Stimulated activated CD4-positive, alpha-beta T cell treated with anti-CD3 and anti-CD28 coated beads, Interleukin-1b, Interleukin-23, amount 100 ng/mL, for 4 hours (primary cell): ENCODE results near the gene RAB44.
"Not testable (repeated sequence)": the region's sequence is repeated elsewhere in the genome, so short reads cannot be mapped to it uniquely, and the experiment has no call there.

Experiments
- DNase-seq, 2 donors: peaks; one replicate each; pipeline ENCODE4 v3.0.0-alpha.2; 2020; ENCODE audit warnings: low read depth in 2 of 2

Gene RAB44

GRCh38 chr6:36713846-36714245, 16.2 kb downstream of the RAB44 start:
- no peak for DNase-seq

DNA sequence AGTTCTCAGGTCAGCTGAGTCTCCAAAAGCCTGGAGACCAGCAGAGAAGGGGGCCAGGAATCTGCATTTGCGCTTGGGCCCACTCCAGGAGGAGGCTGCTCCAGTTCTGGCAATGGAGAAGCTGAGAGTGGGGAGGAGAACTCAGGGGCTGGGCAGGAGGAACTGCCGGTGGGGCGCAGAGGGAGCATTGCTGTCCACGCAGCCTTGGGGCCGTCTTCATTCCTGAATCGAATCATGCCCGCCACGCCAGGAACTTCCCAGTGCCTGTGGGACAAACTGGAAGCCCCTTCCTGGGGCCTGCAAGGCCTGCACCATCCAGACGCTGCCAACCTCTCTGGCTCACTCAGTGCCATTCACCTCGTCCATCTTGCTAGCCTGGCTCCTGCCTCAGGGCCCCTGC, 16.9 kb downstream of the RAB44 start:
- DNase-seq: no peak

- no peak for DNase-seq
Measured at GRCh38 chr6:36715469-36715868, 17.8 kb downstream of the RAB44 start.

DNA sequence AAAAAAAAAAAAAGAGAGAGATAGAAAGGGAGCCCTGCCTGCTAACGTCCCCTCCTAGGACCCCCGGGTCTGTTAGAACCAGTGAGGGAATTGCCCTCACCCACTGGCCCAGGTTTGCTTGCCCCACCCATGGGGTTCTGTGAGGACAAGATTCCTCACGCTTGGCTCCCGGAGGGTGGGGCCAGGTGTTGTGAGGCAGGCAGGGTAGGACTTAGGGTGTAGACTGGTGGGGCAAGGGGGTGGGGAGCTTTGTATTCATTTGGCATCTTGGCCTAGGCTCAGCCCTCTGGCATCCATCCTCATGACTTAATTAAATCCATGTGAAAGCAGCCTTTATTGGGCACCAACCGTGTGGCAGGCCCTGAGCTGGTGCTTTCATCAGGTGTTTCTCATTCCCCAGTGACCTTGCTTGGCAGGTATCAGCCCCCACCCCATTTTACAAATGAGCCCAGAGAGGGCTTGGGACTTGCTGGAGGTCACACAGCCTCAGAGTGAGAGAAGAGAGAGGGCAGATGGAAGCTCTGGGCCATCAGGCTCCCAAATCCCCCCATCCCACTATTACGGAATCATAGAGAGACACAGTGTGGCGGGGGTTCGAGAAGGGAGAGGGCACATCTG, 19.0 kb downstream of the RAB44 start:
- DNase-seq: no peak

DNA sequence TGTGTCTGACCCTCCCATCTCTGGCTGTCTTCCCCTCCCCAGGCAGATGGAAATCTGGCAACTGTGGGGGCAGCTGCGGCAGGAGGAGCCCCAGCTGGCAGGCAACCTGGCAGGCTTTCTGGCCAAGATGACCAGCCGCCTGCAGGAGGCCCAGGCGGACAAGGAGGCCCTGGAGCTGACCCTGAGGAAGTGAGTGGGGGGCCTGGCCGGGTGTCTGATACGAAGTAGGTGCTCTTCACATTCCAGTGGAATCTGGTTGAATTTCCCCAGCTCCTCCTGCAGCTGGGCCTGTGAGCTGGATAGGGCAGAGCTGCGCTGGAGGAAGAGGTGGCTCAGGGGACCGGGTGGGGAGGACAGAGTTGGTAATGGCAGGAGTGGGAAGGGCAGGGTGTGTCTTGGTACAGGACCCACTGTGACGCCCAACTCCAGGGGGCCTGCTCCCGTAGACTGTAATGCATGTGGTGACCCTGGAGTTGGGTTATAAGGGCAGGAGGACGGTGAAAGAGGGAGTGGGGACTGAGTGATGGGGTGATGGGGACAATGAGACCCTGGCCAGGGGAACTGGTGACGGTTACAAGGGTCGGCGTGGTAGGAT, 19.7 kb downstream of the RAB44 start:
- no peak for DNase-seq

GRCh38 chr6:36717871-36718540, 20.4 kb downstream of the RAB44 start:
- no peak for DNase-seq

GRCh38 chr6:36718560-36718959, 20.9 kb downstream of the RAB44 start:
- no peak for DNase-seq

DNA sequence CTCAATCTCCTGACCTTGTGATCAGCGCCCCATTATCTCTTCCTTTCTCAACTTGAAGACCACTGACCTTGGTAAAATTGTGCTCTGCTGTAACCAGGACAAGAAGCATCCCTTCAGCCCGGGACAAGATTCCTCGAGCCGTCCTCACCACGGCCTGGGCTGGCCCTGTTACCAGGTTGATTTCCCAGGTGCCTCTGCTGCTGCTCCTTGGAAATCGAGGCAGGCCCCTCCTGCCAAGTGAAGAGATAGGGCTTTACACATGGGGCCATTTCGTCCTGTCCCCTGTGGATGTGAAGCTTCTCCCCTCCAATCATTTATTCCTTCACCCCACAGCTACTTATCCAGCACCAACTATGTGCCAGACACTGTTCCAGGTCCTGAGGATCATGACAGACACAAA, 21.5 kb downstream of the RAB44 start:
- no peak for DNase-seq

DNA sequence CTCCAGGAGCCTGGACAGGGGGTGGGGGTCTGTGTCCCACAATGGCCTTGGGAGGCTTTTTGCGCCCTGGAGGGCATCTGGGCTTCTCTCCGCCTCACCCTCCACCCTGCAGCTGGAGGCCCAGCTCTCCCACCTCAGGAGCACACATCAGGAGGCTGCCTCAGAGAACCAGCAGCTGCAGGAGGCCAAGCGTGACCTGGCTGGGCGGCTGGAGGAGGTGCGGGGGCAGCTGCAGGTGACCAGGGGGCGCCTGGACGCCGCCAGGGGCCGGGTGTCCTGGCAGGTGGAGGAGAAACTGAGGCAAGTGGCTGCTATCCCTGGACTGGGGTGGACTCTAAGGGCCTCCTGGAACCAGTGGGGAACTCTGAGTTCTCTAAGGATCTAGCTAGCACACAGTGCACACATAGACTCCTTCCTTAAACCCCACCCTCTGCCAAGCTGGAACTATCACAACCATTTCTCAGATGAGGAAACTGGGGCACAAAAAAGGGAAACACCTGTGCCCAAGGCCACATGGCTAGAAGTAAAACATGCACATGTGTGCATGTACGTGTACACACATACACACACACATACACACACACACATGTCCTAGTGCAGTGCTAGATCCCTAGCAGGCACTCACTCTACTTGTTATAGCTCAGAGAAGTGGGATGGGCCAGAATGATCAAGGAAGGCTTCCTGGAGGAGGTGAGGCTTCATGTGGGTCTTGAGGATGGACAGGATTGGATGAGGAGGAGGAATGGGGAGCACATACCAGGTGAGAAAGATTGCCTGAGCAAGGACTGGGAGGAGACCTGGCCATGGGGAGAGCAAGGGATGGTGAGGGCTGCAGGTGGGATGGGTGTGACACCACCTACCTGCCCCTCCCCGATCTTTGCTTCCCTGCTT, 22.9 kb downstream of the RAB44 start:
- DNase-seq: no peak

GRCh38 chr6:36721369-36722140, 23.9 kb downstream of the RAB44 start:
- no peak for DNase-seq

GRCh38 chr6:36722365-36722764, 24.7 kb downstream of the RAB44 start:
- no peak for DNase-seq

DNA sequence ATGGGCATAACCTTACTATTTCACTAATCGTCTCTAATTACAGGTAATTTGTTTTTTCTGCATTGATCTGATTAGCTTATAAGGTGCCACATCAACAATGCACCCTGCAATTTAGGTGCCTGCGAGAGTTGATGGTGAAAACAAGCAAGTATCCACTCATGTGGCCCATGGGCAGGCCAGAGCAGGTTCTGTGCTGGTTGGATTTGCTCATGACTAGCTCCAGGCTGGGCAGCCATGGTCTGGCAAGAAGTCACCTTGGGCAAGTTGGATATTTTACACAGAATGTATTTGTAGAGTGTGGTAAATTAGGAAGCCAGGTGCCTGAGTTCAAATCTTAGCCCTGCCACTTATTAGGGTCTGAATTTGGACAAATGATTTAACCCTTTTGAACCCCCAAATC, 25.3 kb downstream of the RAB44 start:
- DNase-seq: no peak

DNA sequence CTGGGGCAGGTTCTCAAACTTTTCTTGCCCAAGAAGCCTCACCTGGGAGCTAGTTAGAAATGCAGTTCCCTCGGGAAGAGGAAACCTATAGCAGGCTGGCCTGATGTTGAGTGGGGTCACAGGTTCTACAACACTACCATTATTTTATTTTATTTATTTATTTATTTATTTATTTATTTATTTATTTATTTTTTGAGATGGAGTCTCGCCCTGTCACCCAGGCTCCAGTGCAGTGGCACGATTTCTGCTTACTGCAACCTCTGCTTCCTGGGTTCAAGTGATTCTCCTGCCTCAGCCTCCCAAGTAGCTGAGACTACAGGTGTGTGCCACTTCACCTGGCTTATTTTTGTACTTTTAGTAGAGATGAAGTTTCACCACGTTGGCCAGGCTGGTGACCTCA, 26.4 kb downstream of the RAB44 start:
- not testable (repeated sequence) for DNase-seq

- peak; percentile 18 to 47 for DNase-seq
Measured at GRCh38 chr6:36724514-36725390, 27.1 kb downstream of the RAB44 start.

- no peak for DNase-seq
Measured at GRCh38 chr6:36725581-36725980, 28.0 kb downstream of the RAB44 start.

DNA sequence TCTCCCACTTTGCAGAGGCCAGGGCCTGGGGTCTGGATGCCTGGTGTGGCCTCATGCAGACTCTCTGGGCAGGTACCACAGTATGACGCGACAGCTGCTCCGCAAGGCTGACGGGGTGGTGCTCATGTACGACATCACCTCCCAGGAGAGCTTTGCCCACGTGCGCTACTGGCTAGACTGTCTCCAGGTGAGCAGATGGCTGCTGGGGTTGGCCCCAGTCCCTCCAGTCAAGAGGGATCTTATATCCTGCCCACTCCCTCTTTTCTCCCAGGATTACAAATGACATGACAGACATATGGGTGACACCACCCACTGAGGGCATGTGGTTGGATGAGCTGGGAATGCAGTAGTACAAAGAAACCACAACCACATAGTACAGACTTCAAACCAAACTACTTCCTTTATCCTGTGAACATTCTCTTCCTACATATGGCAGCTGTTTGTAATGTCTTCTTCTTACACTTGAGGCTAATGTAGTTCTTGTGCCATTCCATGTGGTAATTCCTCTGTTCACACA, 29.9 kb downstream of the RAB44 start:
- DNase-seq: no peak

GRCh38 chr6:36728289-36729160, 30.9 kb downstream of the RAB44 start:
- DNase-seq: no peak

DNA sequence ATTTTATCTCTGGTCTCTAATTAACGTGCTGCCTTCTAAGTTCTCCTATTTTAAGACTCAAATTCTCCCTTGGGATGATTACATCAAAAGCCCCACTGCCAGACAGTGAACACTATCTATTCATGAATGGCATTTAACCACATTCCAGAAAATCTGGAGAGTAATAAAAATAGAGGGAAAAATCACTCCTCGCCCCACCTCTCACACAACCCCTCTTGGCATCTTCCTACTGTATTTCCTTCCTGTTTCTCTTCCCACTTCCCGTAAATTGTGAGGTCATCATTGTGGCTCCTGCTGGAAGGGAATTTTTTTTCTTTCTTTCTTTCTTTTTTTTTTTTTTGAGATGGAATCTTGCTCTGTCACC, 31.5 kb downstream of the RAB44 start:
- DNase-seq: no peak
